Measurements from ENCODE around the gene DCBLD1. TPM values are rescaled to one million over a fixed set of nuclear protein-coding genes. Genes with fewer than 3 reads are reported as not detected.

Gene DCBLD1
- total and polyA plus RNA-seq, 9 of the 15 experiments (the other 6 are each of a cell fraction or from before 2014, with no cell fraction given) = 0.80 to 8.5 (median 6.8) TPM

DNA sequence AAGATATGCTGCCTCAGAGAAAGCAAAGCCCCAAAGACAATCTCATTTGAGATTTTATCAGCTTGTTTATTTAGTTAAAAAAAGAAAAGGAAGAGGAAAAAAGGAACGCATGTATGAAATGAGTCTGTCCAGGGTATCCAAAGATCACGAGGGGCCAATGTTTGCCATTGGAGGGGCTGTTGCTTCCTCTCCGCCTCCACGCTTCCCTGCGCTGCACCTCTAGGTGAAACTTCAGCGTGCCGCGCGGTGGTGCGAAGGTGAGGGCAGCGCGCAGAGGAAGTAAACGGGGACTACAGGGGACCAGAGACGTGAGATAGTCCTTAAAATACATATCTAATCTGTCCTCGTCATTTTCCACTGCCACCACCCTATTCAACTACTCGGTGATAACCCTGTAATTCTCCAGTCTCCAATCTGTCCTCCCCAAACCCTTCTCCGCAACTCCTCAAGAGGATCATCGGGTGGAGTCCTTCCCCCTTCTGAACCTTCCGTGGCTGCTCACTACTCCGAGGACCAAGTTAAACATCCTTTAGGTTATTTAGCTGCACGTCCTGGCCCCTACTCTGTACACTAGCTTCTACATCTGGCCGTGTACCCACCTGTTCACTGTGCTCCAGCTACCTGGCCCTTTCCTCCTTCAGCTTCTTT, 1.1 kb upstream of the DCBLD1 start (continued):
- TF ChIP-seq RBM39 (optimal IDR thresholded peaks at IDR 0.05; ENCODE audit: low read depth, low read length) = no peak
- TF ChIP-seq ETS1 (conservative IDR thresholded peaks at IDR 0.05; ENCODE audit: control insufficient read depth, low read depth, low read length) = no peak
- TF ChIP-seq ZC3H11A (IDR thresholded peaks at IDR 0.05; ENCODE audit: low read depth, low read length) = no peak
- TF ChIP-seq, protein P1, sequence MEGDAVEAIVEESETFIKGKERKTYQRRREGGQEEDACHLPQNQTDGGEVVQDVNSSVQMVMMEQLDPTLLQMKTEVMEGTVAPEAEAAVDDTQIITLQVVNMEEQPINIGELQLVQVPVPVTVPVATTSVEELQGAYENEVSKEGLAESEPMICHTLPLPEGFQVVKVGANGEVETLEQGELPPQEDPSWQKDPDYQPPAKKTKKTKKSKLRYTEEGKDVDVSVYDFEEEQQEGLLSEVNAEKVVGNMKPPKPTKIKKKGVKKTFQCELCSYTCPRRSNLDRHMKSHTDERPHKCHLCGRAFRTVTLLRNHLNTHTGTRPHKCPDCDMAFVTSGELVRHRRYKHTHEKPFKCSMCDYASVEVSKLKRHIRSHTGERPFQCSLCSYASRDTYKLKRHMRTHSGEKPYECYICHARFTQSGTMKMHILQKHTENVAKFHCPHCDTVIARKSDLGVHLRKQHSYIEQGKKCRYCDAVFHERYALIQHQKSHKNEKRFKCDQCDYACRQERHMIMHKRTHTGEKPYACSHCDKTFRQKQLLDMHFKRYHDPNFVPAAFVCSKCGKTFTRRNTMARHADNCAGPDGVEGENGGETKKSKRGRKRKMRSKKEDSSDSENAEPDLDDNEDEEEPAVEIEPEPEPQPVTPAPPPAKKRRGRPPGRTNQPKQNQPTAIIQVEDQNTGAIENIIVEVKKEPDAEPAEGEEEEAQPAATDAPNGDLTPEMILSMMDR (IDR thresholded peaks at IDR 0.05 in 2 of 3, conservative IDR thresholded peaks at IDR 0.05 in 1 of 3; ENCODE audit: insufficient read depth in 2 of 3, low read depth in 1 of 3, low read length in 3 of 3) = 0 out of 6 replicates have a peak, but pooled peaks of 1 of the 3 experiments have one; percentile 9
- TF ChIP-seq CTBP1 (IDR thresholded peaks at IDR 0.05; ENCODE audit: borderline replicate concordance) = peak; percentile 44; the same call in 1 of the 2 replicates
- no peak for TF ChIP-seq RBM34 (IDR thresholded peaks at IDR 0.05; ENCODE audit: borderline replicate concordance, insufficient read depth, low read length)
- TF ChIP-seq HNRNPK (IDR thresholded peaks at IDR 0.05; ENCODE audit: low read depth, low read length, poor library complexity, severe bottlenecking) = no peak
- TF ChIP-seq ZNF668 (CRISPR knock-in tag; IDR thresholded peaks at IDR 0.05) = no peak
- no peak for TF ChIP-seq ZNF407 (IDR thresholded peaks at IDR 0.05; ENCODE audit: low read depth)
- no peak for TF ChIP-seq SMAD3 (CRISPR knock-in tag; conservative IDR thresholded peaks at IDR 0.05)
- TF ChIP-seq SMAD2 (IDR thresholded peaks at IDR 0.05; ENCODE audit: low read depth, low read length) = no peak
- TF ChIP-seq YBX1 (IDR thresholded peaks at IDR 0.05) = no peak
- peak; percentile 28; the same call in 1 of the 2 replicates for TF ChIP-seq HDAC2 (IDR thresholded peaks at IDR 0.05)
- no peak for TF ChIP-seq MAFF (IDR thresholded peaks at IDR 0.05; ENCODE audit: low read length)
- no peak for TF ChIP-seq CHCHD3 (CRISPR knock-in tag; IDR thresholded peaks at IDR 0.05)
- TF ChIP-seq SMARCE1 (IDR thresholded peaks at IDR 0.05) = 0 out of 2 replicates have a peak, but pooled peaks have one; percentile 20
- peak; percentile 43; the same call in 1 of the 2 replicates for TF ChIP-seq CREM (IDR thresholded peaks at IDR 0.05; ENCODE audit: low read depth)
- TF ChIP-seq SMARCB1 (IDR thresholded peaks at IDR 0.05; ENCODE audit: insufficient read length, low read depth) = no peak
- TF ChIP-seq RB1 (IDR thresholded peaks at IDR 0.05; ENCODE audit: low read depth) = no peak
